Karpas-422 (cell line): ENCODE measurements around the gene ADD3. TPM values are rescaled to one million over a fixed set of nuclear protein-coding genes. Genes with fewer than 3 reads are reported as not detected.
A peak's percentile ranks its signal among the peaks of the same experiment; 100 is the strongest.

ENCODE experiments used
- DNase-seq: peaks from one replicate; pipeline ENCODE4 v3.0.0-alpha.2; 2015
- H2AFZ ChIP-seq: fragments of 200-600 bp; sonication (generic); 2 replicates; pipeline ENCODE4 v1.6.1; 2014; ENCODE audit warnings: antibody characterized with exemption, low read length, mixed read lengths
- H3K27ac ChIP-seq: fragments of 200-600 bp; sonication (generic); 2 replicates; pipeline ENCODE4 v1.5.1; 2014; ENCODE audit warnings: mild to moderate bottlenecking, low read length, moderate library complexity
- H3K27me3 ChIP-seq: fragments of 200-600 bp; sonication (generic); 2 replicates; pipeline ENCODE4 v1.6.1; 2014; ENCODE audit warnings: low read length, mixed read lengths
- H3K36me3 ChIP-seq: fragments of 200-600 bp; sonication (generic); 2 replicates; pipeline ENCODE4 v1.6.1; 2014; ENCODE audit warnings: low read length, mixed read lengths; ENCODE audit not compliant: insufficient read depth
- H3K4me1 ChIP-seq: fragments of 200-600 bp; sonication (generic); 2 replicates; pipeline ENCODE4 v1.6.1; 2014; ENCODE audit warnings: mild to moderate bottlenecking, low read length, mixed read lengths
- H3K4me2 ChIP-seq: fragments of 200-600 bp; sonication (generic); 2 replicates; pipeline ENCODE4 v1.6.1; 2014; ENCODE audit warnings: low read length, low read depth, mild to moderate bottlenecking; ENCODE audit not compliant: poor library complexity, severe bottlenecking
- H3K4me3 ChIP-seq: fragments of 200-600 bp; sonication (generic); 2 replicates; pipeline ENCODE4 v1.5.1; 2014; ENCODE audit warnings: mild to moderate bottlenecking, antibody characterized with exemption, low read length, mixed read lengths
- H3K79me2 ChIP-seq: fragments of 200-600 bp; sonication (generic); 2 replicates; pipeline ENCODE4 v1.6.1; 2014; ENCODE audit warnings: mild to moderate bottlenecking, low read length, mixed read lengths
- H3K9ac ChIP-seq: fragments of 200-600 bp; sonication (generic); 2 replicates; pipeline ENCODE4 v1.6.0; 2014; ENCODE audit warnings: low read length
- H3K9me2 ChIP-seq: fragments of 200-600 bp; sonication (generic), shearing (Covaris generic); replicated peaks from 2 replicates; pipeline ENCODE4 v1.6.0; 2014; ENCODE audit warnings: mild to moderate bottlenecking, low read length, moderate library complexity; ENCODE audit not compliant: insufficient read depth
- H3K9me3 ChIP-seq: fragments of 300-700, 200-600 bp; sonication (generic); 2 replicates; pipeline ENCODE4 v1.6.1; 2014; ENCODE audit warnings: low read length, mixed read lengths
- H4K20me1 ChIP-seq: fragments of 200-600 bp; sonication (generic); 2 replicates; pipeline ENCODE4 v1.6.1; 2014; ENCODE audit warnings: mild to moderate bottlenecking, antibody characterized with exemption, low read length, low read depth; ENCODE audit not compliant: insufficient read depth
- total RNA-seq: library from RNA; depleted of rRNA; stranded (reverse); fragments of >200 nt; shearing (Covaris generic); gene quantifications from 2 replicates; pipeline ENCODE4 v1.2.3, GENCODE V29; 2014; ENCODE audit warnings: low replicate concordance; rRNA removed

ADD3 gene, protein sequence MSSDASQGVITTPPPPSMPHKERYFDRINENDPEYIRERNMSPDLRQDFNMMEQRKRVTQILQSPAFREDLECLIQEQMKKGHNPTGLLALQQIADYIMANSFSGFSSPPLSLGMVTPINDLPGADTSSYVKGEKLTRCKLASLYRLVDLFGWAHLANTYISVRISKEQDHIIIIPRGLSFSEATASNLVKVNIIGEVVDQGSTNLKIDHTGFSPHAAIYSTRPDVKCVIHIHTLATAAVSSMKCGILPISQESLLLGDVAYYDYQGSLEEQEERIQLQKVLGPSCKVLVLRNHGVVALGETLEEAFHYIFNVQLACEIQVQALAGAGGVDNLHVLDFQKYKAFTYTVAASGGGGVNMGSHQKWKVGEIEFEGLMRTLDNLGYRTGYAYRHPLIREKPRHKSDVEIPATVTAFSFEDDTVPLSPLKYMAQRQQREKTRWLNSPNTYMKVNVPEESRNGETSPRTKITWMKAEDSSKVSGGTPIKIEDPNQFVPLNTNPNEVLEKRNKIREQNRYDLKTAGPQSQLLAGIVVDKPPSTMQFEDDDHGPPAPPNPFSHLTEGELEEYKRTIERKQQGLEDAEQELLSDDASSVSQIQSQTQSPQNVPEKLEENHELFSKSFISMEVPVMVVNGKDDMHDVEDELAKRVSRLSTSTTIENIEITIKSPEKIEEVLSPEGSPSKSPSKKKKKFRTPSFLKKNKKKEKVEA
- total RNA-seq: 15.4 and 16.5 TPM in 2 replicates

DNA sequence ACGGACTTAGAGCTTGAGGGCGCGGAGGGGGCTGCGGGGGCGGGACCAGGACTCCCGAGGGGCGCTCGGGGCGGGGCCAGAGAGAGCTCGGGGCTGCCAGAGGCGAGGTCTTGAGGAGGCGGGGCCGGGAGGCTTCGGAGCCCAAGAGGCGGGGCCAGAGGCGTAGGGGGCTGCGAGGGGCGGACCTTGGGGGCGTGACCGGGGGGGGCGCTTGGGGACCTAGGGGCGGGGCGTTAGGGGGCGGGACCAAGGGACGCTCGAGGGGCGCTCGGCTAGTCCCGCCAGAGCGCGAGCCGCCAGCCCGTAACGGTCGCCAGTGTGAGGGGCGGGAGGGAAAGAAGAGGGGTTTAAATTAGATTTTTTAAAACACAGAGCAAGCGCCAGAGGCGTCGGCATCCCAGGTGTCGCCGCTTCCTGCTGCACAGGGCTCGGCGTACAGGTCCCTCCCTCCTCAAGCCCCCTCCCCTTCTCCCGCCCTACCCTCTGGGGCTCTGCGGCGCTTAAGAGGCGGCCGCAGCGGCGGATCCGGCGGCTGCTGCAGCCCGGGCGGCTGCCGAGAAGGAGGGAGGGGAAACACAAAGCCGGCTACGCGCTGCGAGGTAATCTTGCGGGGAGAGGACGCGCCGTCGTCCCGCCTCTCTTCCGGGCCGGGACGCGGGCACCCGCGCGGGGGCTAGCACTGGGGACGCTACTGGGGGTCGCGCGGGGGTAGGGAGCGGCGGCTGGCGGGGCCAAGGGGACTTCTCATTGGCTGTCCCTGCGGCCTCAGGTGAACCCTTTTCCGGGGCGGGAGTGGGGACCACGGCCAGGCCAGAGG lies at the start of gene ADD3:
ADD3 (plus strand) TSS at position 284 of the 817 bp plus-strand sequence. CDS start 92,670 bp downstream, outside the sequence.
- no peak within 1 kb of the TSS for H3K27ac ChIP-seq
- H3K79me2 ChIP-seq: no peaks in the 10 kb centered on the region
- H3K9me2 ChIP-seq: no peaks in the 10 kb centered on the region
- H3K4me1 ChIP-seq: peaks cover 27% of the 10 kb centered on the region
- no peaks in the 10 kb centered on the region; the same call in 1 of the 2 replicates for H4K20me1 ChIP-seq
- H3K4me2 ChIP-seq: peak within 1 kb of the TSS; percentile 87
- H3K4me3 ChIP-seq: peak within 1 kb of the TSS; percentile 93
- peak within 1 kb of the TSS; percentile 99 for H2AFZ ChIP-seq
- H3K27me3 ChIP-seq: no peaks in the 10 kb centered on the region
- H3K36me3 ChIP-seq: no peaks in the 10 kb centered on the region
- DNase-seq: peak; percentile 95
- no peaks in the 10 kb centered on the region for H3K9me3 ChIP-seq
- H3K9ac ChIP-seq: peak within 1 kb of the TSS; percentile 78

DNA sequence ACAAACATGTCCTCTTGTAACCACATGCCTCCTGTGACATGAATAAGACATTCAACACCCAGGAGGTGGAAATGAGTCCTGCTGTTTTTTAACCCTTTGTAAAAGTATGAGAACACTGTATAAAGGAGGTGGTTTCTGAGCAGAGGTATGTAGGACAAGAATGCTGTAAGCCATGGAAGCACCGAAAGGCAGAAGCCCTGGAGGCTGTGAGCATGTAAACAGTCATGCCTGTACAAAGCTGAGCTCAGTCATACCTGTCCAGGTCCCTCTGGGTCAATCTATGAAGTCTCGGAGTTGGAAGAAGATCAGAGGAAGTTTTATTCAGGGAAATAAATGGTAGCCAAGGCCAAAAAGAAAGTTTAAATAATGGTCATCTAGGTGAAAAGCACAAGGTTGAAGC lies 49.7 kb upstream of the ADD3 start:
- Histone ChIP-seq H3K27me3 (no peaks in the 10 kb centered on the region), H3K27ac (no peak overlapping the region), H3K4me2 (no peak overlapping the region), H3K36me3 (no peaks in the 10 kb centered on the region), H3K79me2 (no peaks in the 10 kb centered on the region), H2AFZ (no peak overlapping the region), H3K9me3 (no peaks in the 10 kb centered on the region), H3K4me1 (no peaks in the 10 kb centered on the region), H4K20me1 (no peaks in the 10 kb centered on the region), H3K9ac (no peak overlapping the region), H3K9me2 (no peaks in the 10 kb centered on the region), H3K4me3 (no peak overlapping the region)
- no peak for DNase-seq

DNA sequence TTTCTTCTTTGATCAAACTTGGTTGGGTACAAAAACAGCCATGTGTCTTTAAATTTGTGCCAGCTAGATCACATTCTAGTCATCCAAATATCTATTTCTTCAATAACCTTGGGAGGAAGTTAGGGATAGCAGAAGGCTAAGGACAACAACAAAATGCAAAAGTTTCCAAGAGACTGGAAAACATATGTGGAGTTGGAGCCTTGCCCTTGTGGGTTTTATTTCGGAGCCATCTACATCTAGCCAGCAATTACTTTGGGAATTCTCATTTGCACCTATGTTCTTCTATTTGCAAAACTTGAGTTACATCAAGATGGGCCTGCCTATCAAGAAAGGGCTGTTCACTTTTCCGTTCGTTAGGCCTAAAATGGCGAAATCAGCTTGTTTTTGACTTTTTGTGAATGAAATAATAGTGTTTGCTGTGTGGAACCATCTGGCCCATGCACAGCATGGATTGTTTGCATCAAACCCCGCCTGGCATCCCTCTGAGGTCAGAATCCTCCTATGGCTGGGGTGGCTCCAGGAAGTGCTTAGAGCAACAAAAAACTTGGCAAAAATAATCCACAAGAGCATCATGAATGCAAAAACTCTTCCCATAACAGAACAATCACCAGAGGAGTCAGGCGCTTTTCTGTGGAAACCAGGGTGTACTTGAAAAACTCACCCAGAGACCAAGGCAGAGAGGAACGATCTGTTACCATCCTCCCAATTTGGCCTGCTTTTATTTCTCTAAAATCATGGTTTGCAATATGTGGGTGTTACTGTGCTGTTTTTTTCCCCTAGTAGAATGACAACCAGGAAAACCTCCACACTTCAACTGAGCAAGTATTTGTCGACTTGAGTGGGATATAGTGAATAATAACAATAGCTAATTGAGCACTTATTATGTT lies 48.3 kb upstream of the ADD3 start:
- H3K27me3 ChIP-seq: no peaks in the 10 kb centered on the region
- H3K4me1 ChIP-seq: no peaks in the 10 kb centered on the region
- no peaks in the 10 kb centered on the region for H4K20me1 ChIP-seq
- no peak overlapping the region for H3K4me3 ChIP-seq
- no peak overlapping the region for H2AFZ ChIP-seq
- H3K9me2 ChIP-seq: no peaks in the 10 kb centered on the region
- no peak overlapping the region for H3K9ac ChIP-seq
- no peak overlapping the region for H3K4me2 ChIP-seq
- H3K27ac ChIP-seq: no peak overlapping the region
- DNase-seq: no peak
- no peaks in the 10 kb centered on the region for H3K36me3 ChIP-seq
- H3K79me2 ChIP-seq: no peaks in the 10 kb centered on the region
- no peaks in the 10 kb centered on the region for H3K9me3 ChIP-seq

DNA sequence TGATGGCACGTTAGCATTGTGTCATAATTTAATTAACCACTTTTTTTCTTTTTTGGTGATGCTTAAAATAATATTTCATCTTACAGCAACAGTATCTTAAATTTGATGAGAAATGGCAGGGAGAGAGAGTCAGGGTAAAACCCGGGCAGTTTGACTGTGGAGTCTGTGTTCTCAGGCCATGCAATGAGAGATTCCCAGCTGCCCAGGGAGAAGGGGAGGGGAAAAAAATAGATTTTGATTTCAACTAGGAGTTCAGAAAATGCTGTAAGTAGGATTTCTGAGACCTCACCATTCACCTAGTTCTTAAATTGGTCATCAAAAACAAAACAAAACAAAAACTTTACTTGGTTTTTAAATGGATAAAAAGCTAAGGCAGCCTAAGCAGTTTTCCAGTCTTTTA lies 47.1 kb upstream of the ADD3 start:
- Histone ChIP-seq H4K20me1 (no peaks in the 10 kb centered on the region), H3K4me3 (no peak overlapping the region), H2AFZ (no peak overlapping the region), H3K9ac (no peak overlapping the region), H3K4me2 (no peak overlapping the region), H3K36me3 (no peaks in the 10 kb centered on the region), H3K79me2 (no peaks in the 10 kb centered on the region), H3K9me2 (no peaks in the 10 kb centered on the region), H3K27me3 (no peaks in the 10 kb centered on the region), H3K27ac (no peak overlapping the region), H3K9me3 (no peaks in the 10 kb centered on the region), H3K4me1 (no peaks in the 10 kb centered on the region)
- no peak for DNase-seq

DNA sequence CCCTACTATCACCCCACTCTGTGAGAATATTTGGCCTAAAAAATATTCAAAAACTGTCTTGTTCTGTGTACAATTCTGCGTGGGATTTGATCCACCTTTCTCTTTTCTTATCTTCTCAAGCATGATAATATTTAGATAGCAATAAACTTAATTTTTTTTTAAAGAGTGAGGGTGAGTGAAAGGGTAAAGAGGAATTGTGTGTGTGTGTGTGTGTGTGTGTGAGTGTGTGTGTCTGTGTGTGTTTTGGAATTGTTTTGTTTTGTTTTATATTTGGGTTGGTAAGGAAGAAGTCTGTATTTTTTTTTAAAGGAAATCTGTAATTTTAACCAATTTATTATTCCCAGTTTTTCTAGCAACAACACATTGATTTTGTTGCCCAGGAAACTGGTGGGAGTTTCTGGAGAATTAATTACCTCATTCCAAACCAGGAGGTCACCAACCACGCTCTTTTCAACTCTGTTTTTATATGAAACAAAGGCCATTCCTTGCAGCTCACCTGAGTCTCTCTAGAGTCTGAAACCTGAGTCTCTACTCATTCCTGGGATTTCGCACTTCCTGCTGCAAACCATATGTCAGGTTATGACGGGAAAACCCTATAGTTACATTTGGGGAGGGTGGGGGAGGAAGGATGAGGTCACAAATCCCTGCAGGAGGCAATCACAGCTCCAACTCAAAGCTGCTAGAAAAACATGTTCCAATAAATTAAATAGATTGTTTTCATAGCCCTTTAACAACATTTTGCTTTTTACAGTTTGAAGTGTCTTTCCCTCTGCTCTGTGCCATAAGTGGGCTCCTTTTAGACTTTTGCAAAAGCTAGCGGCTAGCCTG lies 46.4 kb upstream of the ADD3 start:
- no peaks in the 10 kb centered on the region for H3K9me3 ChIP-seq
- no peaks in the 10 kb centered on the region for H4K20me1 ChIP-seq
- DNase-seq: no peak
- no peak overlapping the region for H3K27ac ChIP-seq
- H3K27me3 ChIP-seq: no peaks in the 10 kb centered on the region
- H3K9ac ChIP-seq: no peak overlapping the region
- no peak overlapping the region for H2AFZ ChIP-seq
- no peak overlapping the region for H3K4me2 ChIP-seq
- H3K79me2 ChIP-seq: no peaks in the 10 kb centered on the region
- H3K9me2 ChIP-seq: no peaks in the 10 kb centered on the region
- no peaks in the 10 kb centered on the region for H3K36me3 ChIP-seq
- H3K4me1 ChIP-seq: no peaks in the 10 kb centered on the region
- no peak overlapping the region for H3K4me3 ChIP-seq

DNA sequence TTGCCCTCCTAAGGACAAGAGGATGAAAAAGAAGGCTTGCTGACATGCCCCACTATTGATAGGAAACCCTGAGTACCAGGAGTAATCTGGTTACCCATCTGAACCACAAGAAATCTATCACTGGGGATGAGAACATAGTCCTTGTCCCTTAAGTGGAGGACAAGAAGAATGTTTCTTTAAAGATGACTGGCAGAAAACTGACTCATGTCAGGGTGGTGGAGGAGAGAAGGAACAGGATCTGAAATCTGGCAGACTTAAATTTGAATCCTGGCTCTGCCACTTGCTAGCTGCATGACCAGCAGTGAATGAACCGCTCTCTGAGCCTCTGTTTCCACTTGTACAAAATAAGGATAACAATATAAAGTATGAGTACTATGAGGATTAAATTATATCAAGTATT lies 45.5 kb upstream of the ADD3 start:
- no peaks in the 10 kb centered on the region for H3K4me1 ChIP-seq
- H3K79me2 ChIP-seq: no peaks in the 10 kb centered on the region
- no peak for DNase-seq
- H3K9me3 ChIP-seq: no peaks in the 10 kb centered on the region
- H3K9me2 ChIP-seq: no peaks in the 10 kb centered on the region
- no peak overlapping the region for H3K4me2 ChIP-seq
- no peak overlapping the region for H3K27ac ChIP-seq
- no peaks in the 10 kb centered on the region for H3K36me3 ChIP-seq
- no peak overlapping the region for H2AFZ ChIP-seq
- H4K20me1 ChIP-seq: no peaks in the 10 kb centered on the region
- no peaks in the 10 kb centered on the region for H3K27me3 ChIP-seq
- H3K4me3 ChIP-seq: no peak overlapping the region
- no peak overlapping the region for H3K9ac ChIP-seq

DNA sequence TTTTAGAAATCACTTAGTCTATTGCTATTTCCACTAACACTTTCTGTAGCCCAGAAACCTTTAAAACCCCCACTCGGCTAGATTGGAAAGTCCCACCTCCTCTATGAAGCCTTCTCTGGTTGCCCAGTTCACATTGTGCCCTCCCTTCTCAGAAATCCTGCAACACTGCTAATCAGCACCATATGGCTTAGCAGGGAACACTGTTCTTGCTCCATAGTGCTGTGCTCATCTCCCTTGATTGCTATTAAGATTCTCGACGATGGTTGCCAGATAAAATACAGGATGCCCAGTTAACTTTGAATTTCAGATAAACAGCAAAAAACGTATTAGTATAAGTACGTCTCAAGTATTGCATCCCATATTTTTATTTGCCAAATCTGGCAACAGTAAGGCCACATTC lies 44.3 kb upstream of the ADD3 start:
- H3K36me3 ChIP-seq: no peaks in the 10 kb centered on the region
- H3K4me1 ChIP-seq: no peaks in the 10 kb centered on the region
- H3K9me3 ChIP-seq: no peaks in the 10 kb centered on the region
- H2AFZ ChIP-seq: no peak overlapping the region
- DNase-seq: no peak
- no peaks in the 10 kb centered on the region for H3K79me2 ChIP-seq
- no peak overlapping the region for H3K27ac ChIP-seq
- H3K4me2 ChIP-seq: no peak overlapping the region
- no peaks in the 10 kb centered on the region for H3K9me2 ChIP-seq
- H3K4me3 ChIP-seq: no peak overlapping the region
- H4K20me1 ChIP-seq: no peaks in the 10 kb centered on the region
- no peak overlapping the region for H3K9ac ChIP-seq
- no peaks in the 10 kb centered on the region for H3K27me3 ChIP-seq
